GM19463 (cell line): ENCODE measurements around the gene CISD2.
A peak's percentile ranks its signal among the peaks of the same experiment; 100 is the strongest.
"Not testable (repeated sequence)": the region's sequence is repeated elsewhere in the genome, so short reads cannot be mapped to it uniquely, and the experiment has no call there.

Experiments used
- ATAC-seq: cut with Tn5 transposase; IDR thresholded peaks from one replicate; pipeline ENCODE4 v1.9.1; 2021; ENCODE audit warnings: mild to moderate bottlenecking, moderate library complexity; ENCODE audit not compliant: unreplicated experiment

Gene CISD2

GRCh38 chr4:102868781-102869568 lies at the start of gene CISD2:
Gene CISD2 (plus strand): TSS chr4:102868992. CDS start chr4:102869085, 93 bp downstream.
- peak; percentile 86 for ATAC-seq

DNA sequence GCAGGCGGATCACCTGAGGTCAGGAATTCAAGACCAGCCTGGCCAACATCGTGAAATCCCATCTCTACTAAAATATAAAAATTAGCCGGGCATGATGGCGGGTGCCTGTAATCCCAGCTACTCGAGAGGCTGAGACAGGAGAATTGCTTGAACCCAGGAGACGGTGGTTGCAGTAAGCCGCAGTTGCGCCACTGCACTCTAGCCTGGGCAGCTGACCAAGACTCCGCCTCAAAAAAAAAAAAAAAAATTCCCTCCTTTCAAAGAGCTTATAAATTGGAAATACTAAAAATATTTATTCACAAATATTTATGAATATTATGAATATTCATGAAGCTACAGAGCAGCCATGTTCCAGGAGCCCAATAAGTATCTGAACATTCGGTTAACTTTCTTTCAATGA lies 49.7 kb upstream of the CISD2 start:
- not testable (repeated sequence) for ATAC-seq

DNA sequence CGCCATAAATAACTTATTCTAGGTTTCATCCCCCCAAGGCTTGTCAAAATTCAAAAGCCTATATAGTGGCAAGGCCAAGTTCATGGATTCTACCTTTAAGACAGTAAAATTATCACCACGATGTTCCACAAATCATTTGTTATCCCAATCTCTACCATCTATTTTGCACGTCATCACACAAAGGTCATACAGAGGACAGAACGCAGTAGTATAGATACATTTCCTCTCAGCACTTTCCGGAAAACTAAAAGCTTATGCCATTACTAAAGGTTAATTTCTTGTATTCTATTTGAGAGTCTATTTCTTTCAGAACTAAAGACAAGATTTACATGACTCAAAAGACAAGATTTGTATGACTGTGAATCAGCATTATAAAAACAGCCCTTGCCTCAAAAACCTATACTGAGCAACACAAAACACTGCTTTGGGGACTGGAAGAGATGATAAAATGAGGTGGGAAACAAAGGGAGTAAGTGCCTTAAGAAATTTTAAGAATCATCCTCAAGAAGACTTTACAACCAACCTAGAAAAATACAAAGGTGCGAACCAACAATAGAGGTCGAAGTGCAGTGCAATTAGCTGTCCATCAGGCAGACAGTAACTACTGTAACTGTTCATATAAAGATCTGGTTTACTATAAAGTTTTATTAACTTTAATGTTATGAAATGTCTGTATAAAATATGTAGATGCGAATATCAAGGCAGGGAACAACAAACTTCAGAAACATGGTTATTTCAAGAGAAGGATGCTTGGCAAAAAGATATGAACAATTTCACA lies 49.0 kb upstream of the CISD2 start:
- ATAC-seq, result no peak

DNA sequence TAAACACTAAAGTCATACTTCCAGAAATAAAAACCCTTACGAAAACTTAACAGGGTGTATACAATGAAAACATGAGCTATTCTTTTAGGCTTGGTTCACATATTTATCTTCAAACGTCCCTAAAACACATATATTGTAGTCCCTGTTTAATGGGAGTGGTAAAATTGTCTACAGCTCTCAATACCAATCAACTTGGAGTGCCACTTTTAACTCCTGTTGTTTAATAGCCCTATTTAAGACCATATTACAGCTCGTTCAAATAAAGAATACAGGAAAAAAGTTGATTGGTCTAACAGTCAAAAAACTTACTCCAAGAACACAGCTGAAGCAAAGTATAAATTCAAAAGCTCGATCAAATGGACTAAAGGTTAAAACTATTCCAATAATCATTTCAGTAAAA lies 45.3 kb upstream of the CISD2 start:
- no peak for ATAC-seq

DNA sequence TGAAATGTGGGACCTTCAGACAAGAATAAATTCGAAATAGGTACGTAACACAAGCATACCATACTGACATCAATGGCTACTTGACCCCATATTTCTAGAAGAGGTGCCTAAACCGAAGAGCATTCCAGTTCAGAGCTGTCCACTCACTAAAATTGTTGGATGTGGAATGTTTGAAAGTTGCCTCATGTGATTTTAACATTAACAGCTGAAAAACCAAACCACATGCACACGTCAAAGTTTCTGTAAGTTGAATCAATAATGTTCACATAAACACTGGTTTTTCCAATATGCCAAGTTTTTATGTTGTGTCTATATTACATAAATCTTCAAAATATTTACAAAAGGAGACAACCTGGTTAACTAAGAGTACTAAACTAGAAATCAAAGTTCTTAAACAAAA lies 44.9 kb upstream of the CISD2 start:
- no peak for ATAC-seq

- no peak for ATAC-seq
Measured at GRCh38 chr4:102824398-102824797, 44.4 kb upstream of the CISD2 start.

- no peak for ATAC-seq
Measured at GRCh38 chr4:102825261-102826091, 43.3 kb upstream of the CISD2 start.

DNA sequence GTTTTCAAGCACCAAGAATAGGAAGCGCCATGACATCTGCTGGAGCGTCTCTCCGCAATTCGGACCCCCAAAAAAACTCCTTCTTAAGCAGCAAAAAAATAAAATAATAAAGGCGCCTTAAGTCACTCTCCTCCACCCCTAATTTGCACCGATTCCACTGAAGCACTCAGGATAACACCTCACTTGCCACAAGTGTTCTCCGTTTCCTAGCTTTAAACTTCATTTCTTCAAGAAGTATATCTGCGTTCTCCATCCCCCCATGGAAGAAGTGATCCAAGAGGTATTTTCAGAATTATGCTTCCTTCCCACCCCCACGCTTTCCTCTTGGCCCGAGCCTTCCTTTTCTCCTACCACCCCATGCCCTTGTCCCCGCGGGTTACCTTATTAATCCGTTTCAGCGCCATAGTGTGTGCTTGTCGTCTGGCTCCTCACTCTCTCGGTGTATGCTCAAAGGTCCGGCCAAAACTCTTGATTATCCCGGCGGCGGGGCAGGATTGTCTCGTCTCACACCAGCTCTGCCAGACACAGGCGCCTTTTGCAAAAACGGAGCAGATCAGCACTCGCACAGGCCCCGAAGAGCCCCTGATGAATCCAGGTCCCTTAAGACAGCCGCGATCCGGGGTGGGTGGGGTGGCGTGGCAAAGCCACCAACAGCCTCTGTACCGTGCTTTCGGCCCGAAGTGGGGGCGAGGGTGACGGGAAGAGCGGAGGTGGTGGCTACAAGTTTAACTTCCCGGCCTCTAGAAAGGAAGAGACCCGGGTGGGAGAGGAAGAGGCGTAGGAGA lies 42.5 kb upstream of the CISD2 start:
- no peak for ATAC-seq

GRCh38 chr4:102826890-102827673 lies 41.7 kb upstream of the CISD2 start, which contains the start of gene UBE2D3:
Gene UBE2D3 (minus strand): TSS chr4:102827551. CDS start chr4:102826508, 1,043 bp downstream.
- ATAC-seq, result peak; percentile 23

DNA sequence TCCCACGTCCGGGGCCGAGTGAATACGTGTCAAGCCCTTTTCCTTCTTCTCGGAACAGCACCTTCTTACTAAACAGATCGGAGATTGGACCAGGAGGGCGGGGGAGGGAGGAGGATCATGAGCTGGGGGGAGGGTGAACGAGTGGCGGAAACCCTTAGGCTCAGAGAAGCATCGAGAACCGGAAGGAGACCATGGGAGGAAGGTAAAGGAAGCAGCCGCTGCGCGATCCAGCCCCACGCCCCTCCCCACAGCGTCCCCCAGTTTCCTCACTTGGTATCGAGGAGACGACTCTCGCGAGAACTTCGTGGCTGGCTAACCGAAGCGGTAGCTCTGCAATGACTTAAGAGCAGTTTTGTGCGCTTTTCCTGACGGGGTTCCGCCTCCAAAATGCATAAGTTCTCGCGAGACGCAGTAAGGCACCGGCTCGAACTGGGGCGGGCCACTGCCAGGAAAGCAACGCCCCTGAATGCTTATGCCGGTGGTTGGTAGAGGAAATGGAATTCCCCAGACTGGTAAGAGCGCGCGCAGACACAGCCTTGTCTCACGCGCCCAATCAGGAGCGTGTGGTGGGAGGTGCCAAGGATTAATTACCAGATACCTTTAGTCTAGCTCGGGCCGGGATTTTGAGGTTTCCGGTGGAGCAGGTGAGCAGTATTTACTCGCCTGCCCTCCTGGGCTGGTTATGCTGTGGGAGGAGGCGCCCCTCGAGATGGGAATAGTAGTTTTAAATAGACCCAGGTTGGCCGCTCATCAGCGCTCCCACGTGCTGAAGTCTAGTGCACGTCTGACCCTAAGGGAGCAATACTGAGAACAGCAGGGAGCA lies 40.9 kb upstream of the CISD2 start:
- peak; percentile 76 for ATAC-seq

DNA sequence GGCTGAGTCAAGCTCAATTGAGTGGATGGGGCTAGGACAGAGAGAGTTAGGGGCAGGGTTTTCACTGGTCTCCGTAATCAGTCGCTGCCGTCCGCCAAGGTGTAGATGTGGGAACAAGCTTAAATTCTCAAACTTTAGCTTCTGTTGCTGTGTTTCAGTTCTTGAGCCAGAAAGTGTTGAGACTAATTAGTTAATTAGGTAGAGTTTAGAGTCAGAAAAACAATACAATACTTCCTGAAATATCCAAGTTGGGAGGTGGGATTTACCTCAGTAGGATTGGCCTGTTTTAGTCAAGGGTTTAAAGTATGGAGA lies 40.3 kb upstream of the CISD2 start:
- ATAC-seq, result no peak

- no peak for ATAC-seq
Measured at GRCh38 chr4:102829803-102830202, 39.0 kb upstream of the CISD2 start.

- no peak for ATAC-seq
Measured at GRCh38 chr4:102832105-102832504, 36.7 kb upstream of the CISD2 start.

GRCh38 chr4:102832667-102833066 lies 36.1 kb upstream of the CISD2 start:
- no peak for ATAC-seq

GRCh38 chr4:102836596-102836995 lies 32.2 kb upstream of the CISD2 start:
- ATAC-seq, result no peak

DNA sequence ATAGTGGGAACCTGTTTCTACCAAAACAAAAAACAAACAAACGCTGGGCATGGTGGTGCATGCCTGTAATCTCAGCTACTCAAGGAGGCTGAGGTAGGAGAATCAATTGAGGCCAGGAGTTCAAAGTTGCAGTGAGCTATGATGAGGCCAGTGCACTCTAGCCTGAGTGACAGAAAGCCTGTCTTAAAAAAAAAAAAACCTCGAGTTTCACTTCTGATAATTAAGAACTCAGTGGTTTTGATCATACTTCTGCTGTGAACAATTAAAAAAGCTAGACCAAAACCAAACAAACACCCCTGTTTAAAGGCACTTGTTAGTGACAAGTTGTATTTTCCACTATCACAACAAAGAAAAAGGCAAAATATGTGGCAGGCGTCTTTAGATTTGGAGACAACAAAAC lies 26.4 kb upstream of the CISD2 start:
- ATAC-seq, result no peak

GRCh38 chr4:102843273-102843672 lies 25.5 kb upstream of the CISD2 start:
- ATAC-seq, result no peak

DNA sequence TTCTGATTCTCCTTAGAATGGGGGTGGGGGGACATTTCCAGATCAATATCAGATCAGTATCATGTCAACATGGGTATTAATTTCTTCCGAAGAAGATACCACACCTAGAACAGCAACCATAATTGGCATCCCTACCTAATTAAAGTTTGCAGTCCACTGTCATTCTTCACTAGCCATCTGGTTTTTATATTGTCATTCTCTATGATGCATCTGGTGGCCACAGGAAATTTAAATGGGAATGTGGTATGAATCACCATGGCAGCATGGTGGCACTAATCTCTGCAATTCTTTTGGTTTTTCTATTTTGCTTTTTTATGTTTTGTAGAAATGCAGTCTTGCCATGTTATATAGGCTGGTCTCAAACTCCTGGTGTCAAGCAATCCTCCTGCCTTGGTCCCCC lies 24.9 kb upstream of the CISD2 start:
- no peak for ATAC-seq

DNA sequence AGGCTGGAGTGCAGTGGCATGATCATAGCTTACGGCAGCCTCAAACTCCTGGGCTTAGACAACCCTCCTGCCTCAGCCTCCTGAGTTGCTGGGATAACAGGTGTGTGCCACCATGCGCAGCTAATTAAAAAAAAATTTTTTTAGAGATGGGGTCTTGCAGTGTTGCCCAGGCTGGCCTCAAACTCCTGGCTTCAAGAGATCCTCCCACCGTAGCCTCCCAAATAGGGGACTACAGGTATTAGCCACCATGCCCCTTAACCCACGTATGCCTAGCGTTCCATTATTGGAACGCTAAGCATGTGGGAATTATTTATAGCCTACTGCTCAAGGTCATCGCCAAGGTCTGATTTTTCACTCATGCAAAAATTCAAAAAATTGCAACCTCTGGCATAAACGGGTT lies 21.1 kb upstream of the CISD2 start:
- no peak for ATAC-seq
